Measurements from ENCODE around the gene PNKD. TPM values are rescaled to one million over a fixed set of nuclear protein-coding genes. Genes with fewer than 3 reads are reported as not detected.

Gene PNKD
- total RNA-seq, 1 experiment from 2014 or later = 58.1 TPM

DNA sequence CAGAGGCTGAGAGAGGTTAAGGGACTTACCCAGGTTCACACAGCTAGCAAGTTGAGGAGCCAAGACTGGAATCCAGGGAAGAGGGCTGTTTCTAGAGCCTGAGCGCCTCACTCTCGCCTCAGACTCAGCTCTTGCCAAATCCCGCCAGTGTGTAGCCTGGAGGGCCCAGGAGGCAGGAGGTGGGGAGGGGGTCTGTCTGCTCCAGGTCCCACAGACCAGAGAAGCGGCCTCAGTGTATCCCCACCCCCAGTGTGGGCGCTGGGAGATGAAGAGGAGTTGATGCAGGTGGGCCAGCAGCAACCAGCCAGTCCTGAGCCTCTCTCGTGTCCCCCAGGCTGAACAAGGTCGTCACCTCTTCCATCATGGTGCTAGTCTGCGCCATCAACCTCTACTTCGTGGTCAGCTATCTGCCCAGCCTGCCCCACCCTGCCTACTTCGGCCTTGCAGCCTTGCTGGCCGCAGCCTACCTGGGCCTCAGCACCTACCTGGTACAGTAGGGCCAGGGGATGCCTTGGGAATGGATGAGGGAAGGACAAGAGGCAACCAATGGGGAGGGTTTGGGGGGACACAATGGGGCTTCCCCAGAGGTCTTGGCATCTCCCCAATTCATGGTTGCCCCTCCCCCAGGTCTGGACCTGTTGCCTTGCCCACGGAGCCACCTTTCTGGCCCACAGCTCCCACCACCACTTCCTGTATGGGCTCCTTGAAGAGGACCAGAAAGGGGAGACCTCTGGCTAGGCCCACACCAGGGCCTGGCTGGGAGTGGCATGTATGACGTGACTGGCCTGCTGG lies 124.2 kb downstream of the PNKD start:
- POLR2A ChIA-PET = interaction anchor here (1.2 kb wide), 1 partner anchor 124 kb away, joined by 3 read pairs; the partner anchor contains the start of genes AAMP and PNKD
- Histone ChIP-seq H3K9me3 (ENCODE audit: control insufficient read depth in 1 of 2, insufficient read depth in 1 of 2, low read depth in 1 of 2, low read length in 2 of 2) (no peaks in the 10 kb centered on the region), H3K9ac (ENCODE audit: low read length) (no peak overlapping the region), H3K4me1 (ENCODE audit: control insufficient read depth in 1 of 2, insufficient read depth in 2 of 2, low read length in 2 of 2) (peaks cover 24 to 55% of the 10 kb centered on the region in 2 experiments), H3K9me2 (ENCODE audit: insufficient read depth) (no peaks in the 10 kb centered on the region), H4K20me1 (ENCODE audit: insufficient read depth) (no peaks in the 10 kb centered on the region), H3K79me2 (ENCODE audit: insufficient read depth, low read length) (peaks cover 10% of the 10 kb centered on the region; the same call in 1 of the 2 replicates), H3K4me2 (ENCODE audit: low read length) (peak overlapping the region; percentile 90), H3K27me3 (ENCODE audit: insufficient read depth, low read length) (no peaks in the 10 kb centered on the region), H2AFZ (ENCODE audit: low read depth, low read length, poor library complexity, severe bottlenecking) (no peak overlapping the region), H3K27ac (ENCODE audit: low read depth, low read length) (peak overlapping the region; percentile 99), H3K36me3 (ENCODE audit: control insufficient read depth in 1 of 2, insufficient read depth in 2 of 2, low read length in 2 of 2) (no peaks in the 10 kb centered on the region), H3K4me3 (replicated peaks in 1 of 2; ENCODE audit: low read depth in 1 of 2, low read length in 2 of 2) (no peak overlapping the region)
- ATAC-seq (no peak), DNase-seq (ENCODE audit: low read depth, low spot score) (no peak)
- TF ChIP-seq, protein P1, sequence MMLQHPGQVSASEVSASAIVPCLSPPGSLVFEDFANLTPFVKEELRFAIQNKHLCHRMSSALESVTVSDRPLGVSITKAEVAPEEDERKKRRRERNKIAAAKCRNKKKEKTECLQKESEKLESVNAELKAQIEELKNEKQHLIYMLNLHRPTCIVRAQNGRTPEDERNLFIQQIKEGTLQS (IDR thresholded peaks at IDR 0.05) = no peak
- intact Hi-C loops (cut with micrococcal nuclease) = no loop called here
- BruUV-seq (replicated peaks) = no TSS peak
- CTCF ChIA-PET = interaction anchor here (0.9 to 1.5 kb wide), 5 partner anchors 93 to 123 kb away, joined by 3 to 4 read pairs (median 4); no protein-coding TSS in a partner anchor
- RAD21 ChIA-PET (ENCODE audit: low non-redundant PET in 1 of 2, low total read pairs in 2 of 2, uncharacterized antibody in 2 of 2, unreplicated experiment in 2 of 2) = no interaction called here

DNA sequence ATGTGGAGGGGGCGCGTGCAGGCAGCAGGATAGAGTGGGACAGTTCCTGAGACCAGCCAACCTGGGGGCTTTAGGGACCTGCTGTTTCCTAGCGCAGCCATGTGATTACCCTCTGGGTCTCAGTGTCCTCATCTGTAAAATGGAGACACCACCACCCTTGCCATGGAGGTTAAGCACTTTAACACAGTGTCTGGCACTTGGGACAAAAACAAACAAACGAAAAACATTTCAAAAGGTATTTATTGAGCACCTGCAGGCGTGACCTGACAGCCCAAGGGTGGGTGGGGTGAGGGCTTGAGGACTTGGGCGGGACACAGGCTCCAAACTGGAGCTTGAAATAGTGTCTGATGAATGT lies 124.7 kb downstream of the PNKD start:
- ChIA-PET RAD21 (ENCODE audit: low non-redundant PET in 1 of 2, low total read pairs in 2 of 2, uncharacterized antibody in 2 of 2, unreplicated experiment in 2 of 2) (no interaction called here), CTCF (interaction anchor here (0.9 to 2.6 kb wide), 6 partner anchors 12 to 124 kb away, joined by 3 to 22 read pairs (median 6); partner anchors contain the start of genes AAMP and PNKD), POLR2A (interaction anchor here (1.2 kb wide), 1 partner anchor 92 kb away, joined by 3 read pairs; no protein-coding TSS in a partner anchor)
- H3K9me3 ChIP-seq (ENCODE audit: control insufficient read depth in 1 of 2, insufficient read depth in 1 of 2, low read depth in 1 of 2, low read length in 2 of 2) = no peaks in the 10 kb centered on the region
- H3K9ac ChIP-seq (ENCODE audit: low read length) = no peak overlapping the region
- ATAC-seq = no peak
- H4K20me1 ChIP-seq (ENCODE audit: insufficient read depth) = no peaks in the 10 kb centered on the region
- DNase-seq (ENCODE audit: low read depth, low spot score) = no peak
- peak overlapping the region; percentile 99 for H3K27ac ChIP-seq (ENCODE audit: low read depth, low read length)
- H3K9me2 ChIP-seq (ENCODE audit: insufficient read depth) = no peaks in the 10 kb centered on the region
- H3K4me2 ChIP-seq (ENCODE audit: low read length) = peak overlapping the region; percentile 90
- no TSS peak for BruUV-seq (replicated peaks)
- intact Hi-C loops (cut with micrococcal nuclease) = no loop called here
- peaks cover 24 to 55% of the 10 kb centered on the region in 2 experiments for H3K4me1 ChIP-seq (ENCODE audit: control insufficient read depth in 1 of 2, insufficient read depth in 2 of 2, low read length in 2 of 2)
- H3K79me2 ChIP-seq (ENCODE audit: insufficient read depth, low read length) = peaks cover 12% of the 10 kb centered on the region
- H3K36me3 ChIP-seq (ENCODE audit: control insufficient read depth in 1 of 2, insufficient read depth in 2 of 2, low read length in 2 of 2) = no peaks in the 10 kb centered on the region
- peak overlapping the region in 1 of 2 experiments; percentile 85; a peak in 1 of 4 replicates for H3K4me3 ChIP-seq (replicated peaks in 1 of 2; ENCODE audit: low read depth in 1 of 2, low read length in 2 of 2)
- no peaks in the 10 kb centered on the region for H3K27me3 ChIP-seq (ENCODE audit: insufficient read depth, low read length)
- no peak overlapping the region for H2AFZ ChIP-seq (ENCODE audit: low read depth, low read length, poor library complexity, severe bottlenecking)
- TF ChIP-seq EZH2 (IDR thresholded peaks at IDR 0.05) (no peak), TCF7L2 (IDR thresholded peaks at IDR 0.05; ENCODE audit: borderline replicate concordance, extremely low read depth, insufficient read depth, insufficient read length) (no peak), CEBPB (IDR thresholded peaks at IDR 0.05; ENCODE audit: low read depth) (no peak), SRF (IDR thresholded peaks at IDR 0.05; ENCODE audit: low read depth) (no peak), FOSL1 (IDR thresholded peaks at IDR 0.05; ENCODE audit: low read depth) (no peak), YY1 (IDR thresholded peaks at IDR 0.05; ENCODE audit: extremely low read depth, insufficient replicate concordance, low read depth, low read length) (no peak), EZH2phosphoT487 (IDR thresholded peaks at IDR 0.05; ENCODE audit: borderline replicate concordance) (no peak)
- TF ChIP-seq, protein P2, sequence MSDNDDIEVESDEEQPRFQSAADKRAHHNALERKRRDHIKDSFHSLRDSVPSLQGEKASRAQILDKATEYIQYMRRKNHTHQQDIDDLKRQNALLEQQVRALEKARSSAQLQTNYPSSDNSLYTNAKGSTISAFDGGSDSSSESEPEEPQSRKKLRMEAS (IDR thresholded peaks at IDR 0.05) = no peak
- TF ChIP-seq, protein P1 (IDR thresholded peaks at IDR 0.05) = no peak
- TF ChIP-seq, protein P3, sequence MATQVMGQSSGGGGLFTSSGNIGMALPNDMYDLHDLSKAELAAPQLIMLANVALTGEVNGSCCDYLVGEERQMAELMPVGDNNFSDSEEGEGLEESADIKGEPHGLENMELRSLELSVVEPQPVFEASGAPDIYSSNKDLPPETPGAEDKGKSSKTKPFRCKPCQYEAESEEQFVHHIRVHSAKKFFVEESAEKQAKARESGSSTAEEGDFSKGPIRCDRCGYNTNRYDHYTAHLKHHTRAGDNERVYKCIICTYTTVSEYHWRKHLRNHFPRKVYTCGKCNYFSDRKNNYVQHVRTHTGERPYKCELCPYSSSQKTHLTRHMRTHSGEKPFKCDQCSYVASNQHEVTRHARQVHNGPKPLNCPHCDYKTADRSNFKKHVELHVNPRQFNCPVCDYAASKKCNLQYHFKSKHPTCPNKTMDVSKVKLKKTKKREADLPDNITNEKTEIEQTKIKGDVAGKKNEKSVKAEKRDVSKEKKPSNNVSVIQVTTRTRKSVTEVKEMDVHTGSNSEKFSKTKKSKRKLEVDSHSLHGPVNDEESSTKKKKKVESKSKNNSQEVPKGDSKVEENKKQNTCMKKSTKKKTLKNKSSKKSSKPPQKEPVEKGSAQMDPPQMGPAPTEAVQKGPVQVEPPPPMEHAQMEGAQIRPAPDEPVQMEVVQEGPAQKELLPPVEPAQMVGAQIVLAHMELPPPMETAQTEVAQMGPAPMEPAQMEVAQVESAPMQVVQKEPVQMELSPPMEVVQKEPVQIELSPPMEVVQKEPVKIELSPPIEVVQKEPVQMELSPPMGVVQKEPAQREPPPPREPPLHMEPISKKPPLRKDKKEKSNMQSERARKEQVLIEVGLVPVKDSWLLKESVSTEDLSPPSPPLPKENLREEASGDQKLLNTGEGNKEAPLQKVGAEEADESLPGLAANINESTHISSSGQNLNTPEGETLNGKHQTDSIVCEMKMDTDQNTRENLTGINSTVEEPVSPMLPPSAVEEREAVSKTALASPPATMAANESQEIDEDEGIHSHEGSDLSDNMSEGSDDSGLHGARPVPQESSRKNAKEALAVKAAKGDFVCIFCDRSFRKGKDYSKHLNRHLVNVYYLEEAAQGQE (IDR thresholded peaks at IDR 0.05; ENCODE audit: low read depth) = no peak
- TF ChIP-seq, protein P4, sequence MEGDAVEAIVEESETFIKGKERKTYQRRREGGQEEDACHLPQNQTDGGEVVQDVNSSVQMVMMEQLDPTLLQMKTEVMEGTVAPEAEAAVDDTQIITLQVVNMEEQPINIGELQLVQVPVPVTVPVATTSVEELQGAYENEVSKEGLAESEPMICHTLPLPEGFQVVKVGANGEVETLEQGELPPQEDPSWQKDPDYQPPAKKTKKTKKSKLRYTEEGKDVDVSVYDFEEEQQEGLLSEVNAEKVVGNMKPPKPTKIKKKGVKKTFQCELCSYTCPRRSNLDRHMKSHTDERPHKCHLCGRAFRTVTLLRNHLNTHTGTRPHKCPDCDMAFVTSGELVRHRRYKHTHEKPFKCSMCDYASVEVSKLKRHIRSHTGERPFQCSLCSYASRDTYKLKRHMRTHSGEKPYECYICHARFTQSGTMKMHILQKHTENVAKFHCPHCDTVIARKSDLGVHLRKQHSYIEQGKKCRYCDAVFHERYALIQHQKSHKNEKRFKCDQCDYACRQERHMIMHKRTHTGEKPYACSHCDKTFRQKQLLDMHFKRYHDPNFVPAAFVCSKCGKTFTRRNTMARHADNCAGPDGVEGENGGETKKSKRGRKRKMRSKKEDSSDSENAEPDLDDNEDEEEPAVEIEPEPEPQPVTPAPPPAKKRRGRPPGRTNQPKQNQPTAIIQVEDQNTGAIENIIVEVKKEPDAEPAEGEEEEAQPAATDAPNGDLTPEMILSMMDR (IDR thresholded peaks at IDR 0.05 in 2 of 3, conservative IDR thresholded peaks at IDR 0.05 in 1 of 3; ENCODE audit: borderline replicate concordance in 1 of 3, insufficient read depth in 1 of 3, low read depth in 2 of 3, low read length in 2 of 3) = no peak
